ENCODE data around the gene SUN1.

DNA sequence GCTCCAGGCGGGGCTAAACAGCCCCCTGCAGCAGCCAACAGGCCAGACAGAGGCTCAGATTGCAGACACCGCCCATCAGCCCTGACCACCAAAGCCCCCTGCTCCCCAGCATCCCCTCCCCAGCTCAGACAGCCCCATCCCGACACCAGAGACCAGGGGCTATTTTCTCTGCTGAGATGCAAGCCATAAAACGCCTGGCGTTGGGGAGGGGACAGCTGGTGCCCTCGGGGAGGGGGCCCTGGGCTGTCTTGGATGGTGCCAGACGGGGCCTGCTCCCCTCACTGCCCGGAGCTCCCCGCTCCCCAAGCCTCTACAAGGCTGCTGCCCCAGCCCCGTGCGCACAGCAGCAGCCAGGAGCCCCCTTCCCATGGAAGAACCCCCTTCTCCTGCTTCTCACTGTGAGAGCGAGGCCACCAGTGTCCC is 75.9 kb downstream of the SUN1 start:
- TF ChIP-seq, protein P1, sequence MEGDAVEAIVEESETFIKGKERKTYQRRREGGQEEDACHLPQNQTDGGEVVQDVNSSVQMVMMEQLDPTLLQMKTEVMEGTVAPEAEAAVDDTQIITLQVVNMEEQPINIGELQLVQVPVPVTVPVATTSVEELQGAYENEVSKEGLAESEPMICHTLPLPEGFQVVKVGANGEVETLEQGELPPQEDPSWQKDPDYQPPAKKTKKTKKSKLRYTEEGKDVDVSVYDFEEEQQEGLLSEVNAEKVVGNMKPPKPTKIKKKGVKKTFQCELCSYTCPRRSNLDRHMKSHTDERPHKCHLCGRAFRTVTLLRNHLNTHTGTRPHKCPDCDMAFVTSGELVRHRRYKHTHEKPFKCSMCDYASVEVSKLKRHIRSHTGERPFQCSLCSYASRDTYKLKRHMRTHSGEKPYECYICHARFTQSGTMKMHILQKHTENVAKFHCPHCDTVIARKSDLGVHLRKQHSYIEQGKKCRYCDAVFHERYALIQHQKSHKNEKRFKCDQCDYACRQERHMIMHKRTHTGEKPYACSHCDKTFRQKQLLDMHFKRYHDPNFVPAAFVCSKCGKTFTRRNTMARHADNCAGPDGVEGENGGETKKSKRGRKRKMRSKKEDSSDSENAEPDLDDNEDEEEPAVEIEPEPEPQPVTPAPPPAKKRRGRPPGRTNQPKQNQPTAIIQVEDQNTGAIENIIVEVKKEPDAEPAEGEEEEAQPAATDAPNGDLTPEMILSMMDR (IDR thresholded peaks at IDR 0.05; ENCODE audit: poor library complexity) = no peak
- TF ChIP-seq EZH2phosphoT487 (IDR thresholded peaks at IDR 0.05; ENCODE audit: low read depth, severe bottlenecking, unreplicated experiment) = no peak
